ENCODE results near the gene MTCL1. TPM values are rescaled to one million over a fixed set of nuclear protein-coding genes. Genes with fewer than 3 reads are reported as not detected.

MTCL1 gene
- total RNA-seq, 1 experiment from 2014 or later, result 11.2 TPM

- CTCF ChIA-PET, result no interaction called here
- Histone ChIP-seq H3K4me3 (ENCODE audit: low read depth, low read length, poor library complexity, severe bottlenecking) (no peak overlapping the region), H3K36me3 (ENCODE audit: insufficient read depth, low read length, poor library complexity, severe bottlenecking) (no peaks in the 10 kb centered on the region), H3K27me3 (replicated peaks; ENCODE audit: insufficient read depth, low read depth, low read length, poor library complexity) (no peaks in the 10 kb centered on the region), H3K27ac (ENCODE audit: low read depth, low read length, poor library complexity, severe bottlenecking) (no peak overlapping the region), H3K4me1 (ENCODE audit: insufficient read depth, low read length, poor library complexity, severe bottlenecking) (no peaks in the 10 kb centered on the region), H3K9me3 (ENCODE audit: low read depth, low read length, poor library complexity, severe bottlenecking) (no peaks in the 10 kb centered on the region)
- DNase-seq (ENCODE audit: low spot score), result no peak
- no TSS peak for BruUV-seq (replicated peaks)
- TF ChIP-seq EZH2 (IDR thresholded peaks at IDR 0.05; ENCODE audit: borderline replicate concordance, low read depth, low read length, poor library complexity, severe bottlenecking), result no peak
- TF ChIP-seq CTCF (conservative IDR thresholded peaks at IDR 0.05; ENCODE audit: low read depth, low read length), result no peak
- POLR2A ChIA-PET (ENCODE audit: low non-redundant PET), result no interaction called here
- intact Hi-C loops (cut with micrococcal nuclease; ENCODE audit: unreplicated experiment), result no loop called here
Observed at GRCh38 chr18:8719192-8719591, 13.8 kb downstream of the MTCL1 start.

GRCh38 chr18:8720141-8720540 is 14.8 kb downstream of the MTCL1 start:
- DNase-seq (ENCODE audit: low spot score), result no peak
- Histone ChIP-seq H3K4me1 (ENCODE audit: insufficient read depth, low read length, poor library complexity, severe bottlenecking) (no peaks in the 10 kb centered on the region), H3K9me3 (ENCODE audit: low read depth, low read length, poor library complexity, severe bottlenecking) (no peaks in the 10 kb centered on the region), H3K36me3 (ENCODE audit: insufficient read depth, low read length, poor library complexity, severe bottlenecking) (no peaks in the 10 kb centered on the region), H3K27me3 (replicated peaks; ENCODE audit: insufficient read depth, low read depth, low read length, poor library complexity) (no peaks in the 10 kb centered on the region), H3K27ac (ENCODE audit: low read depth, low read length, poor library complexity, severe bottlenecking) (no peak overlapping the region), H3K4me3 (ENCODE audit: low read depth, low read length, poor library complexity, severe bottlenecking) (no peak overlapping the region)
- CTCF ChIA-PET, result no interaction called here
- TF ChIP-seq EZH2 (IDR thresholded peaks at IDR 0.05; ENCODE audit: borderline replicate concordance, low read depth, low read length, poor library complexity, severe bottlenecking) (no peak), CTCF (conservative IDR thresholded peaks at IDR 0.05; ENCODE audit: low read depth, low read length) (no peak)
- POLR2A ChIA-PET (ENCODE audit: low non-redundant PET), result no interaction called here
- intact Hi-C loops (cut with micrococcal nuclease; ENCODE audit: unreplicated experiment), result loop anchor here (10.0 kb wide), 1 partner anchor 95 kb away; no protein-coding TSS in a partner anchor
- BruUV-seq (replicated peaks), result no TSS peak

- no peaks in the 10 kb centered on the region for H3K27me3 ChIP-seq (replicated peaks; ENCODE audit: insufficient read depth, low read depth, low read length, poor library complexity)
- no TSS peak for BruUV-seq (replicated peaks)
- H3K4me3 ChIP-seq (ENCODE audit: low read depth, low read length, poor library complexity, severe bottlenecking), result no peak overlapping the region
- no peaks in the 10 kb centered on the region for H3K36me3 ChIP-seq (ENCODE audit: insufficient read depth, low read length, poor library complexity, severe bottlenecking)
- H3K9me3 ChIP-seq (ENCODE audit: low read depth, low read length, poor library complexity, severe bottlenecking), result no peaks in the 10 kb centered on the region
- no peak for DNase-seq (ENCODE audit: low spot score)
- no peak overlapping the region for H3K27ac ChIP-seq (ENCODE audit: low read depth, low read length, poor library complexity, severe bottlenecking)
- intact Hi-C loops (cut with micrococcal nuclease; ENCODE audit: unreplicated experiment), result loop anchor here (10.0 kb wide), 1 partner anchor 94 kb away; no protein-coding TSS in a partner anchor
- ChIA-PET CTCF (no interaction called here), POLR2A (ENCODE audit: low non-redundant PET) (no interaction called here)
- TF ChIP-seq CTCF (conservative IDR thresholded peaks at IDR 0.05; ENCODE audit: low read depth, low read length) (no peak), EZH2 (IDR thresholded peaks at IDR 0.05; ENCODE audit: borderline replicate concordance, low read depth, low read length, poor library complexity, severe bottlenecking) (no peak)
- no peaks in the 10 kb centered on the region for H3K4me1 ChIP-seq (ENCODE audit: insufficient read depth, low read length, poor library complexity, severe bottlenecking)
Observed at GRCh38 chr18:8721094-8721669, 15.8 kb downstream of the MTCL1 start.

Measured in A673 (cell line).